Measurements from ENCODE around the gene TGM6.
"Not testable (repeated sequence)": the region's sequence is repeated elsewhere in the genome, so short reads cannot be mapped to it uniquely, and the experiment has no call there.

Gene TGM6

DNA sequence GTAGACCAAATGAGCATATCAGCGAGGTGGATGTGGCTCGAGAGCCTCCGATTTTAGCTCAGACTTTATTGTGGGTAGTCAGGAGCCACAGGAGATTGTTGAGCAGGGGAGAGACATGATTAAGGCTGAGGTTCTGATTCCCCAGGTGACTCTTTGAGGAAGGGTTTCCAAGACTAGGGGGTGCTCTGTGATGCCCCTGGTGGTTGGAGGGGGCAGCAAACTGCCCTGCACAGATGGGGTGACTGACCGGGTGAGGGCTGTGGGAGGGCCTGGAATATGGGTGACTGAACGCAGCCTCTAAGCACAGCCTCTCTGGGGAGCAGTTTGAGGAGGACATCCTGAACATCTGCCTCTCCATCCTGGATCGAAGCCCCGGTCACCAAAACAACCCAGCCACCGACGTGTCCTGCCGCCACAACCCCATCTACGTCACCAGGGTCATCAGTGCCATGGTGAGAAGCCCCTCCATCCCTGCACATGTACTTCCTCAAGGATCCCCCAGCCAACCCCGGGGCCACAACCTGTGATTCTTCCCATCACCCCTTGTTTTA is 17.0 kb downstream of the TGM6 start:
- no peak for DNase-seq (ENCODE audit: low spot score)

- no peak for DNase-seq (ENCODE audit: low spot score)
Measured at GRCh38 chr20:2398449-2398848, 17.7 kb downstream of the TGM6 start.

DNA sequence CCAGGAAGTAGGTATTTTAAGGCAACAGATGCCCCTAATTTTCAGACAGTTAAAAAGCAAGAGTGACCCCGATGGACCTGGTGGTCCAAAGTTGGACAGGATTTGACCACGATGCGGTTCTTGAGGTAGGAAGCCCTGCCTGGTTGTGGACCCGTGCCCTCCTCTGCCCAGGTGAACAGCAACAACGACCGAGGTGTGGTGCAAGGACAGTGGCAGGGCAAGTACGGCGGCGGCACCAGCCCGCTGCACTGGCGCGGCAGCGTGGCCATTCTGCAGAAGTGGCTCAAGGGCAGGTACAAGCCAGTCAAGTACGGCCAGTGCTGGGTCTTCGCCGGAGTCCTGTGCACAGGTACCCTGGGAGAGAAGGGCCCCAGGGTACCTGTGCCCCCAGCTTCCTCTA is 18.7 kb downstream of the TGM6 start:
- DNase-seq (ENCODE audit: low spot score): no peak

DNA sequence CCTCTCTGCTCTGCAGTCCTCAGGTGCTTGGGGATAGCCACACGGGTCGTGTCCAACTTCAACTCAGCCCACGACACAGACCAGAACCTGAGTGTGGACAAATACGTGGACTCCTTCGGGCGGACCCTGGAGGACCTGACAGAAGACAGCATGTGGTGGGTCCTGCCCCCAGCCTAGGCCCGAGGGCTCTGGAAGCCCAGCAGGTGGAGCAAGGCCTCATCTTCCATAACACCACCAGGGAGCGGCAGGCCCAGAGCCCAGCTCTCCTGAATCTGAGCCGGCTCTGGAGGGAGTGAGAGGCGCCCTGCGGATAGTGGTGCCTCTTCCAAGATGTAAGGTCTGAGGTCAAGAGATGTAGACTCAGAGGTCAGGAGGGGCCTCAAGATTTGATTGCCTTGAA is 19.6 kb downstream of the TGM6 start:
- no peak for DNase-seq (ENCODE audit: low spot score)

GRCh38 chr20:2401527-2401926 is 20.8 kb downstream of the TGM6 start:
- DNase-seq (ENCODE audit: low spot score): no peak

DNA sequence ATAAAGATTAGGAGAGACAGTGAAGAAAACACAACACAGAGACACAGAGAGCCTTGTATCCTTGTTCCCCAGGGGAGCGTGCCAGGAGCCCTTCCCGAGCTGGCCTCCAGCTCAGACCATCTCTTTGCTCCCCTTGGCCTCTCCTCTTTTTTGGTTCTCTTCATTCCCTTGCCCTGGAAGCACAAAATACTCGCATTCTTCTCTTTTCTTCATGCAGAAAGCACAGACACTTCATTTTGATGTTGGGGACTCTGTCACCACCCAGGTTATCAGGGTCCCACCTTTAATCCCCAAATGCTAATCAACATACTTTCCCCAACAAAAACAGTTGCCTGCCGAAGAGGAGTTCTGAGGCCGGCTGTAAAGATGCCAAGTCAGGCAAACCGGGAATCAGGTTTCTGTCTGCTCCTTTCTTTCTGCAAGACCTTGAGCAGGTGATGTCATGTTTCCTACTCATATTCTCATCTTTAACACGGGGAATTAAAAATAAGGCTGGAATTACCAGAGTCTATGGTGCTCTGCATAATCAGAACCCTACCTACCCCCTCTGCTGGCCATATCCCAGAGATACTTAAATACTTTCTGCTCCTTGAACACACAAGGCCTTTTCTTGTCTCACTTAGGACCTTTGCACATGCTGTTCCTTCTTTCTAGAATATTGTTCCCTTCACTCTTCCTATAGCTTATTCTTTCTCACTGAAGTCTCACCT is 21.7 kb downstream of the TGM6 start:
- no peak for DNase-seq (ENCODE audit: low spot score)

DNA sequence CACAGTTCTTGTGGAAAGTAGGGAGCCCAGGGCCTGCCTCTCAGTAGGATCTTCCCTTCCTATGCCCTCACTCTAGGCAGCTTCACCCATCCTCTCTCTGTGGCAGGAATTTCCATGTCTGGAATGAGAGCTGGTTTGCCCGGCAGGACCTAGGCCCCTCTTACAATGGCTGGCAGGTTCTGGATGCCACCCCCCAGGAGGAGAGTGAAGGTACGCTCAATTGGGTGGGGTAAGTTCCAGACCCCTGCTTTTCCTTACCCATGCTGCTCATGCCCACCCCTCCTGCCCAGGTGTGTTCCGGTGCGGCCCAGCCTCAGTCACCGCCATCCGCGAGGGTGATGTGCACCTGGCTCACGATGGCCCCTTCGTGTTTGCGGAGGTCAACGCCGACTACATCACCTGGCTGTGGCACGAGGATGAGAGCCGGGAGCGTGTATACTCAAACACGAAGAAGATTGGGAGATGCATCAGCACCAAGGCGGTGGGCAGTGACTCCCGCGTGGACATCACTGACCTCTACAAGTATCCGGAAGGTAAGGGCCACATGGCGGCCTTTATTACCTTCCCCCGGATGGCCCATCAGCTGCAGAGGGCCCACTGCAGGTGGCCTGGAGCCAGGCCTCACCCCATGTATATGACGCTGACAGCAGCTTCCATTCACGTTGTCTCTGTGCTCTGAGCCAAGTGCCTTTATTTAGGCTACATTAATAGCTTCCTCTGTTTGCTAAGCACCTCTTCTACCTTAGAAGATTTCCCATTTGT is 22.8 kb downstream of the TGM6 start:
- no peak for DNase-seq (ENCODE audit: low spot score)

DNA sequence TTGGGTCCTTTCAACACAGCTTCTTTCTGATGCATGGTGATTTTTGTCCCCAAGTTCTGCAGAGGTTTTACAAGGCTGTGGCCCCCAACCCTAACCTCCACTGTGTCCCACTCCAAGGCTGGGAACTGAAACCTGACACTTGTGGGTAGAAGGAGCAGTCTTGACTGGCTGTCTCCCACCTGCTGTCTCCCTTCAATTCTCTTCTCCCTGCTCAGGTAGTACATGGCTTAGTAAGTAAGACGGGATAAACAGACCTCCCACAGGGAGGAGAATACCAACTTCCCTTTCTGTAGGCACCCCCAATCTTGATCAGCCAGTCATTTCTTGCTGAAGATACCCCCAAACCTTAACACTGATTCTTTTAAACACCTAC is 25.0 kb downstream of the TGM6 start:
- DNase-seq (ENCODE audit: low spot score): no peak

DNA sequence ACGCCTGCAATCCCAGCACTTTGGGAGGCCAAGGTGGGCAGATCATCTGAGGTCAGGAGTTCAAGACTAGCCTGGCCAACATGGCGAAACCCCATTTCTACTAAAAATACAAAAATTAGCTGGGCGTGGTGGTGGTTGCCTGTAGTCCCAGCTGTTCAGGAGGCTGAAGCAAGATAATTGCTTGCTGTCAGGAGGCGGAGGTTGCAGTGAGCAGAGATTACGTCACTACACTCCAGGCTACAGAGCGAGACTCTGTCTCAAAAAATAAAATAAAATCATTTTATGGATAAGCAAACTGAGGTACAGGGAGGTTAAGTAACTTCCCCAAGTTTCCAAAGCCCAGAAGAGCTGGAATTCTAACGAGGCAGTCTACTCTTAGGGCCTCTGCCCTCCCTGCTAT is 26.7 kb downstream of the TGM6 start:
- DNase-seq (ENCODE audit: low spot score): not testable (repeated sequence)

DNA sequence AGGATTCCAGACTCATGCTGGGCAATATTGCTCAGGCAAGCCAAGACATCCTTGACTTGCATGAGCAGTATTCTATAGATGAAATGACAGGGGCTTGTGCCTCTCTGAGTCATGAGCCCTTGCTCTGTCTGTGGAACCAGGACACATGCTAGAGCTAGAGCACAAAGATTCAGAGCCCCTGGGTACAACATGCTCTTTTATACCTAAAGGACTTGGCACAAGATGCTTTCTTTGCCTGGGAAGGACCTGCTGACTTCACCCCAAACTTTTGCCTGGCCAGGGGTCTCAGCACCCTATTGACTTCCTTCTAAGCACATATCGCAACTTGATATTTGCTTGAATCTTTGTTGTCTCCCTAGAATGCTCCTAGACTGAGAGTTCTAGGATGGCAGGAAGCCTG is 27.4 kb downstream of the TGM6 start:
- no peak for DNase-seq (ENCODE audit: low spot score)

DNA sequence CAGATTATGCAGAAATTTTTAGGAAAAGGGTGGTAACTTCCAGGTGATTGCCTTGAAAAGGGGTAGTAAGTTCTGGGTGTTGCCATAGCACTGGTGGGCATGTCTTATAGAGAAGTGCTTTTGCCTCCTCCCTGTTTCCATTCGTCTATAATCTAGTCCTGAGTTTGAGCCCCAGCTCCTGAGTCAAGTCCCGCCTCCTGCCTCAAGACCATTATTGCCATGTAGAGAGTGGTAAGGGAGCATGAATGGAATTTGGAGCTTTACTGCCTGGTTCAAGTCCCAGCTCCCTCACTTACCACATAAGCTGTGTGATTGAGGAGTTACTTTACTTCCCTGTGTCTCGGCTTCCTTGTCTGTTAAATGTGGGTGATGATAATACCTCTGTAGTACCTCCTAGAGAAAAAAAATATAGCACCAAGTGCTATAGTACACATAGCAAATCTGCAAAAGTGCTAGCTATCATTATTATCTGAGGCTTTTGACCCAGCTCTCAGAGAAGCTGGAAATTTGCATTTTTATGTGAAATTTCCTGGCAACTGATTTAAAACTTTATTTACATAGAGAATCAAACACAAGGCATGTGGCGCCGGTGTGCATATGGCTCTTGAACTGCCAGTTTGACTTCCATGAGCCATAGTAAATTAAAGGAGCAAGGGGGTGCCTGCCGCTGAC is 36.0 kb downstream of the TGM6 start:
- DNase-seq (ENCODE audit: low spot score): no peak

DNA sequence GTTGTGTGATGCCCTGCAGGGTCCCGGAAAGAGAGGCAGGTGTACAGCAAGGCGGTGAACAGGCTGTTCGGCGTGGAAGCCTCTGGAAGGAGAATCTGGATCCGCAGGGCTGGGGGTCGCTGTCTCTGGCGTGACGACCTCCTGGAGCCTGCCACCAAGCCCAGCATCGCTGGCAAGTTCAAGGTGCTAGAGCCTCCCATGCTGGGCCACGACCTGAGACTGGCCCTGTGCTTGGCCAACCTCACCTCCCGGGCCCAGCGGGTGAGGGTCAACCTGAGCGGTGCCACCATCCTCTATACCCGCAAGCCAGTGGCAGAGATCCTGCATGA is 36.5 kb downstream of the TGM6 start:
- no peak for DNase-seq (ENCODE audit: low spot score)

DNA sequence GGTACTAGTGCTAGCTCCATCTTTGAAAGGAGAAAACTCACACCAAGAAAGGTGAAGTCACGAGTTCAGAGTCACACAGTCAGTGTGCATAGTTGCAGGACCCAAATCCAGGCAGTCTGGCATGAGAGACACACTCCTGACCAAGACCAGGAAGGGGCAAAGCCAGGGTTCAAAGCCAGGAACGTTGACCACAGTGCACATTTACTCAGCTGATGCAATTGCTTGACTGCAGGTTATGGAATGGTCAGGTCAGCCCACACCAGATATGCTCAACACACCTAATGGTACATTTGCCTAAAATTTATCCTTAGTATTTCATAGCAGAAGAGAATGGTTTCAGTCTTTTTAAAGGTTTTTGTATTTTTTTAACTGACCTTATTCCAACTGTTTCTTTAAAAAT is 37.7 kb downstream of the TGM6 start:
- DNase-seq (ENCODE audit: low spot score): no peak

DNA sequence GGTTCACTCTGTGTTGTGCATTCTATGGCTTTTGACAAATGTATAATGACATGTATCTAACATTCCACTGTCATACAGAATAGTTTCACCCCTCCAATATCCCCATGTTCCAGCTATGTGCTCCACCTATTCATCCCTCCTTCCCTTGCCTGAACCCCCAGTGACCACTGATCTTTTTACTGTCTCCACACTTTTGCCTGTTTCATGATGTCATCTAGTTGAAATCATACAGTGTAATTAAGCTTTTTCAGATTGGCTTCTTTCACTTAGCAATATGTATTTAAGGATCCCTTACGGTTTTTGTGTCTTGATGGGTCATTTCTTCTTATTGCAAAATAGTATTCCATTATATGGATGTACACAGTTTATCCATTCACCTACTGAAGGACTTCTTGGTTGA is 39.8 kb downstream of the TGM6 start:
- no peak for DNase-seq (ENCODE audit: low spot score)

GRCh38 chr20:2421247-2421646 is 40.5 kb downstream of the TGM6 start:
- DNase-seq (ENCODE audit: low spot score): no peak

DNA sequence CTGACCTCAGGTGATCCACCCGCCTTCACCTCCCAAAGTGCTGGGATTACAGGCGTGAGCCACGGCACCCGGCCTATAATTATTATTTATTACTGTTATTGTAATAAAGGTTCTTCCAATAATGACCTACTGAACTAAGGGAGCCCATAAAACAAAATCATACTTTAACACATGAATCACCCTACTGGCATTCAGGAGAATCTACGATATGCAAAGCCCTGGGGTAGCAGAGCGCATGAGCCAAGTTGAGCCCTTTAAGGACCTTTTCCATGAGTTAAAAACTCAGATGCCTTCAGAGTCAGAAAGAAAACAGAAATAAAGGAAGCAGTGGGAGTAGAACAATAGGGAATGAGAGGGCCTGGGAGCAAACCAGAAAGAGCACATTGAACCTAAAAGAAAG is 48.4 kb downstream of the TGM6 start:
- DNase-seq (ENCODE audit: low spot score): no peak

- DNase-seq (ENCODE audit: low spot score): no peak
Measured at GRCh38 chr20:2430538-2430937, 49.8 kb downstream of the TGM6 start.

DNA sequence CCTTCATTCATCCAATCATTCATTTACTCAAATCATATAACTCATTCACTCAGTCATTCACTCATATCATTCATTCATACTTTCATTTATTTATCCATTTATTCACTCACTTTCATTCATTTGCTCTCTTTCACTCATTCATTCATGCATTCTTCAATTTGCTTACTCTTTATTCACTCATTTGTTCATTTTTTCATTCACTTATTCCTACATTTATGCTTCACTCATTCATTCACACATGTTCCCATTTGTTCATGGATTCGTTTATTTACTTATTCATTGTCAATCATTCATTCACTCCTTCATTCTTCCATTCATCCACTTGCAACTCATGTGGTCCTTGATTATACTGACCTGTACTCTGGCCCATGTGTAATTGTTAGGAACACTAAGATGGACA is 50.5 kb downstream of the TGM6 start:
- DNase-seq (ENCODE audit: low spot score): no peak

DNA sequence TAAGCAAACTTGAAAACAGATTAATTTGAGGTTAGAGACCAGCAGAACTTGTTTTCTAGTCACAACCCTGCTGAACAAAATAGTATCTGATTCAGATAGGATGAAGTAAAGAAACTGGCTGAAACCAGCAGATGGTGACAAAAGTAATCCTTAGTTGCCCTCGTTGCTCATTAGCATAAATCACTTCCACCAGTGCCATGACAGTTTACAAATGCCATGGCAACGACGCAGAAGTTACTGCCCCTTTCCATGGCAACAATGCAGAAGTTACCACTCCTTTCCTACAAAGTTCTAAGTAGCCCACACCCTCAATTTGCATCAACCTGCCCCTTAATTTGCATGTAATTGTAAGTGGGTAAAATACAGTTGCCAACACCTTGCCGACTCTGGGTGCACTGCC is 66.1 kb downstream of the TGM6 start:
- no peak for DNase-seq (ENCODE audit: low spot score)

- DNase-seq (ENCODE audit: low spot score): no peak
Measured at GRCh38 chr20:2449386-2449785, 68.7 kb downstream of the TGM6 start.

GRCh38 chr20:2451422-2451821 is 70.7 kb downstream of the TGM6 start:
- no peak for DNase-seq (ENCODE audit: low spot score)

- peak; percentile 73 for DNase-seq (ENCODE audit: low spot score)
Measured at GRCh38 chr20:2451939-2452732, 71.4 kb downstream of the TGM6 start.

All from SK-N-DZ (cell line).